ENCODE data around the gene SYTL1. TPM values are rescaled to one million over a fixed set of nuclear protein-coding genes. Genes with fewer than 3 reads are reported as not detected.
A peak's percentile ranks its signal among the peaks of the same experiment; 100 is the strongest.

The SYTL1 gene
- polyA plus RNA-seq, 1 of the 3 experiments (the other 2 are of a cell fraction) = 3.0 TPM

DNA sequence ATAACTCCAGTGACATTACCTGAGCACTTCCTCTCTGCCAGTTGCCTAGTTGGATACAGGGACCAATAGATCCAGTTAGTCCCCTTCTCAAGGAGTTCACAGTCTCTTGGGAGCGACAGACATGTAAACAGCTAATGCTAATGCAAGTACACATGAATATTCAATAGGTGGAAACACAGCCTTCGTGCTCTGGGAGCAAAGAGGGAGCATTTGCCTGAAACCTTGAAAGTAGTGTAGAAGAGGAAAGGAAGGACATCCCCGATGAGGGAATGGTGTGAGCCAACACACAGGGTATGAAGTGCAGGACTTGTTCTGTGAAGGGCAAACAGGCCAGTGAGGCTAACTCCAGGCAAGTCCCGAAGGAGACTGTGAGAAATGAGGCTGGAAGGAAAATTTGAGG, 23.7 kb upstream of the SYTL1 start:
- H3K9me2 ChIP-seq = no peaks in the 10 kb centered on the region
- no peak overlapping the region for H3K4me2 ChIP-seq
- H3F3A ChIP-seq (replicated peaks; ENCODE audit: insufficient read depth) = peaks cover 4% of the 10 kb centered on the region
- no peaks in the 10 kb centered on the region for H3K9me3 ChIP-seq
- TF ChIP-seq NRF1 (IDR thresholded peaks at IDR 0.05; ENCODE audit: low read depth, low read length) (no peak), GABPA (IDR thresholded peaks at IDR 0.05; ENCODE audit: low read depth) (no peak), EZH2phosphoT487 (IDR thresholded peaks at IDR 0.05; ENCODE audit: borderline replicate concordance, low read depth) (no peak)
- peaks cover 6 to 20% of the 10 kb centered on the region in 2 experiments; a peak in 3 of 4 replicates for H3K4me1 ChIP-seq (ENCODE audit: control insufficient read depth in 1 of 2, insufficient read depth in 2 of 2, low read depth in 1 of 2, low read length in 1 of 2)
- H3K36me3 ChIP-seq (replicated peaks in 1 of 2; ENCODE audit: control insufficient read depth in 1 of 2, insufficient read depth in 2 of 2, low read length in 1 of 2) = no peaks in the 10 kb centered on the region
- WGBS (ENCODE audit: low lambda C conversion rate) = 67% methylated on average over 4 of the region's 4 CpGs
- no peak overlapping the region for H3K9ac ChIP-seq
- DNase-seq = no peak
- H3K4me3 ChIP-seq (ENCODE audit: low read depth in 2 of 2, low read length in 1 of 2) = no peak overlapping the region
- ChIA-PET CTCF (interaction anchor here (0.8 to 17.1 kb wide), 6 partner anchors 9 to 70 kb away, joined by 3 to 185 read pairs (median 6); no protein-coding TSS in a partner anchor), POLR2A (interaction anchor here (0.7 kb wide), 1 partner anchor 19 kb away, joined by 3 read pairs; no protein-coding TSS in a partner anchor)
- H3K27ac ChIP-seq (ENCODE audit: low read depth in 2 of 2, low read length in 1 of 2) = peak overlapping the region; percentile 0 to 83; a peak in 3 of 4 replicates
- H4K20me1 ChIP-seq (ENCODE audit: insufficient read depth) = no peaks in the 10 kb centered on the region
- H3K27me3 ChIP-seq (ENCODE audit: insufficient read depth) = no peaks in the 10 kb centered on the region
- peak overlapping the region; percentile 38; the same call in 1 of the 2 replicates for H2AFZ ChIP-seq (ENCODE audit: low read depth)
- H3K79me2 ChIP-seq (ENCODE audit: insufficient read depth) = peaks cover 10% of the 10 kb centered on the region

DNA sequence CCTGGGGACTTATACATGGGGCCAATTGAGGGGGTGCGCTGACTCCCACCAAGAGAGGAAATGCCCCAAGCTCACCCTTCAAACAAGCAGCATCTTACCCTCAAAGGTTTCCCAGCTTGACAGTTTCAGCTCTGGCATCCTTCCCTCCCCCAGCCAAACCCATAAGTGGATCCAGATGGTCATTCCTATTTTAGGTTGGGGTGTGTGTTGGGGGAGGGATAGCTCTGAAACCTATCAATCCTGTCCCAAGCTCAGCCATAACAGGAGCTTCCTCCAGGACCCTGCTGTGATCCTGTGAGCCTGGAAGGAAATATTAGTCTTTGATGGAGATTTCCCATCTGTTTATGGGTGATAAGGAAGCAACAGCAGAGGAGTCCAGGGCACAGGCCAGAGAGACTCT, 23.2 kb upstream of the SYTL1 start:
- Histone ChIP-seq H3K9ac (no peak overlapping the region), H3K4me1 (ENCODE audit: control insufficient read depth in 1 of 2, insufficient read depth in 2 of 2, low read depth in 1 of 2, low read length in 1 of 2) (peaks cover 6 to 24% of the 10 kb centered on the region in 2 experiments; a peak in 3 of 4 replicates), H3K9me2 (no peaks in the 10 kb centered on the region), H3K79me2 (ENCODE audit: insufficient read depth) (peaks cover 15% of the 10 kb centered on the region), H3K27ac (ENCODE audit: low read depth in 2 of 2, low read length in 1 of 2) (peak overlapping the region; percentile 0 to 83; a peak in 3 of 4 replicates), H2AFZ (ENCODE audit: low read depth) (no peak overlapping the region; the same call in 1 of the 2 replicates), H3K9me3 (no peaks in the 10 kb centered on the region), H3K27me3 (ENCODE audit: insufficient read depth) (no peaks in the 10 kb centered on the region), H3K4me3 (ENCODE audit: low read depth in 2 of 2, low read length in 1 of 2) (no peak overlapping the region), H3F3A (replicated peaks; ENCODE audit: insufficient read depth) (peaks cover 4% of the 10 kb centered on the region), H3K4me2 (no peak overlapping the region), H3K36me3 (replicated peaks in 1 of 2; ENCODE audit: control insufficient read depth in 1 of 2, insufficient read depth in 2 of 2, low read length in 1 of 2) (no peaks in the 10 kb centered on the region), H4K20me1 (ENCODE audit: insufficient read depth) (no peaks in the 10 kb centered on the region)
- CTCF ChIA-PET = interaction anchor here (0.8 to 17.1 kb wide), 6 partner anchors 9 to 69 kb away, joined by 3 to 185 read pairs (median 6); no protein-coding TSS in a partner anchor
- 80% methylated on average over 1 of the region's 1 CpG for WGBS (ENCODE audit: low lambda C conversion rate)
- DNase-seq = peak; percentile 65
- POLR2A ChIA-PET = interaction anchor here (0.7 kb wide), 1 partner anchor 19 kb away, joined by 3 read pairs; no protein-coding TSS in a partner anchor
- TF ChIP-seq, protein P1, sequence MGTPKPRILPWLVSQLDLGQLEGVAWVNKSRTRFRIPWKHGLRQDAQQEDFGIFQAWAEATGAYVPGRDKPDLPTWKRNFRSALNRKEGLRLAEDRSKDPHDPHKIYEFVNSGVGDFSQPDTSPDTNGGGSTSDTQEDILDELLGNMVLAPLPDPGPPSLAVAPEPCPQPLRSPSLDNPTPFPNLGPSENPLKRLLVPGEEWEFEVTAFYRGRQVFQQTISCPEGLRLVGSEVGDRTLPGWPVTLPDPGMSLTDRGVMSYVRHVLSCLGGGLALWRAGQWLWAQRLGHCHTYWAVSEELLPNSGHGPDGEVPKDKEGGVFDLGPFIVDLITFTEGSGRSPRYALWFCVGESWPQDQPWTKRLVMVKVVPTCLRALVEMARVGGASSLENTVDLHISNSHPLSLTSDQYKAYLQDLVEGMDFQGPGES (IDR thresholded peaks at IDR 0.05; ENCODE audit: low read depth, low read length) = no peak
- TF ChIP-seq NRF1 (IDR thresholded peaks at IDR 0.05; ENCODE audit: low read depth, low read length) (no peak), EP300 (IDR thresholded peaks at IDR 0.05; ENCODE audit: borderline replicate concordance in 1 of 2, low read depth in 1 of 2, low read length in 1 of 2) (peak in 1 of 2 experiments; percentile 26; a peak in 1 of 4 replicates), TCF12 (IDR thresholded peaks at IDR 0.05) (peak; percentile 88), RAD21 (IDR thresholded peaks at IDR 0.05; ENCODE audit: low read length) (no peak), MEF2A (IDR thresholded peaks at IDR 0.05; ENCODE audit: borderline replicate concordance, low read depth) (no peak), YY1 (IDR thresholded peaks at IDR 0.05; ENCODE audit: low read depth) (no peak), SIN3A (IDR thresholded peaks at IDR 0.05; ENCODE audit: borderline replicate concordance, low read depth, low read length) (0 out of 2 replicates have a peak, but pooled peaks have one; percentile 46), ELF1 (IDR thresholded peaks at IDR 0.05) (no peak), RCOR1 (IDR thresholded peaks at IDR 0.05; ENCODE audit: low read length) (peak; percentile 64; the same call in 1 of the 2 replicates), EZH2phosphoT487 (IDR thresholded peaks at IDR 0.05; ENCODE audit: borderline replicate concordance, low read depth) (no peak), POLR2AphosphoS5 (IDR thresholded peaks at IDR 0.05; ENCODE audit: low read depth, low read length) (peak; percentile 57; the same call in 1 of the 2 replicates), CHD2 (IDR thresholded peaks at IDR 0.05; ENCODE audit: low read length, partially characterized antibody) (peak; percentile 78)
- TF ChIP-seq, protein P2, sequence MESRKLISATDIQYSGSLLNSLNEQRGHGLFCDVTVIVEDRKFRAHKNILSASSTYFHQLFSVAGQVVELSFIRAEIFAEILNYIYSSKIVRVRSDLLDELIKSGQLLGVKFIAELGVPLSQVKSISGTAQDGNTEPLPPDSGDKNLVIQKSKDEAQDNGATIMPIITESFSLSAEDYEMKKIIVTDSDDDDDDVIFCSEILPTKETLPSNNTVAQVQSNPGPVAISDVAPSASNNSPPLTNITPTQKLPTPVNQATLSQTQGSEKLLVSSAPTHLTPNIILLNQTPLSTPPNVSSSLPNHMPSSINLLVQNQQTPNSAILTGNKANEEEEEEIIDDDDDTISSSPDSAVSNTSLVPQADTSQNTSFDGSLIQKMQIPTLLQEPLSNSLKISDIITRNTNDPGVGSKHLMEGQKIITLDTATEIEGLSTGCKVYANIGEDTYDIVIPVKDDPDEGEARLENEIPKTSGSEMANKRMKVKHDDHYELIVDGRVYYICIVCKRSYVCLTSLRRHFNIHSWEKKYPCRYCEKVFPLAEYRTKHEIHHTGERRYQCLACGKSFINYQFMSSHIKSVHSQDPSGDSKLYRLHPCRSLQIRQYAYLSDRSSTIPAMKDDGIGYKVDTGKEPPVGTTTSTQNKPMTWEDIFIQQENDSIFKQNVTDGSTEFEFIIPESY (IDR thresholded peaks at IDR 0.05; ENCODE audit: borderline replicate concordance, low read depth) = no peak
- TF ChIP-seq, protein P3, sequence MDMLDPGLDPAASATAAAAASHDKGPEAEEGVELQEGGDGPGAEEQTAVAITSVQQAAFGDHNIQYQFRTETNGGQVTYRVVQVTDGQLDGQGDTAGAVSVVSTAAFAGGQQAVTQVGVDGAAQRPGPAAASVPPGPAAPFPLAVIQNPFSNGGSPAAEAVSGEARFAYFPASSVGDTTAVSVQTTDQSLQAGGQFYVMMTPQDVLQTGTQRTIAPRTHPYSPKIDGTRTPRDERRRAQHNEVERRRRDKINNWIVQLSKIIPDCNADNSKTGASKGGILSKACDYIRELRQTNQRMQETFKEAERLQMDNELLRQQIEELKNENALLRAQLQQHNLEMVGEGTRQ (IDR thresholded peaks at IDR 0.05; ENCODE audit: borderline replicate concordance, low read depth, low read length) = no peak
- TF ChIP-seq, protein P4, sequence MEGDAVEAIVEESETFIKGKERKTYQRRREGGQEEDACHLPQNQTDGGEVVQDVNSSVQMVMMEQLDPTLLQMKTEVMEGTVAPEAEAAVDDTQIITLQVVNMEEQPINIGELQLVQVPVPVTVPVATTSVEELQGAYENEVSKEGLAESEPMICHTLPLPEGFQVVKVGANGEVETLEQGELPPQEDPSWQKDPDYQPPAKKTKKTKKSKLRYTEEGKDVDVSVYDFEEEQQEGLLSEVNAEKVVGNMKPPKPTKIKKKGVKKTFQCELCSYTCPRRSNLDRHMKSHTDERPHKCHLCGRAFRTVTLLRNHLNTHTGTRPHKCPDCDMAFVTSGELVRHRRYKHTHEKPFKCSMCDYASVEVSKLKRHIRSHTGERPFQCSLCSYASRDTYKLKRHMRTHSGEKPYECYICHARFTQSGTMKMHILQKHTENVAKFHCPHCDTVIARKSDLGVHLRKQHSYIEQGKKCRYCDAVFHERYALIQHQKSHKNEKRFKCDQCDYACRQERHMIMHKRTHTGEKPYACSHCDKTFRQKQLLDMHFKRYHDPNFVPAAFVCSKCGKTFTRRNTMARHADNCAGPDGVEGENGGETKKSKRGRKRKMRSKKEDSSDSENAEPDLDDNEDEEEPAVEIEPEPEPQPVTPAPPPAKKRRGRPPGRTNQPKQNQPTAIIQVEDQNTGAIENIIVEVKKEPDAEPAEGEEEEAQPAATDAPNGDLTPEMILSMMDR (IDR thresholded peaks at IDR 0.05) = no peak
